T47D (cell line): ENCODE measurements around the gene ANKRD12.

ENCODE experiments used
- DNase-seq, 2 experiments: peaks; one replicate each; pipeline versions ENCODE4 v3.0.0 to v3.0.0-alpha.2; 2011 to 2012; ENCODE audit warnings: low read depth in 1 of 2, low spot score in 1 of 2
- JUND ChIP-seq: IDR thresholded peaks from 2 replicates; pipeline ENCODE4 v1.6.1; 2012; ENCODE audit warnings: low read depth
- in situ Hi-C: cut with HindIII; loops from 2 replicates; pipeline ENCODE4 v1.10.0; 2016; ENCODE audit warnings: low sequenced_read_pairs, low pct_unique_long_range_greater_than_20kb

Gene ANKRD12

GRCh38 chr18:9322744-9323143 lies 186.2 kb downstream of the ANKRD12 start:
- no peak for TF ChIP-seq JUND
- in situ Hi-C loops: no loop called here
- DNase-seq: no peak

DNA sequence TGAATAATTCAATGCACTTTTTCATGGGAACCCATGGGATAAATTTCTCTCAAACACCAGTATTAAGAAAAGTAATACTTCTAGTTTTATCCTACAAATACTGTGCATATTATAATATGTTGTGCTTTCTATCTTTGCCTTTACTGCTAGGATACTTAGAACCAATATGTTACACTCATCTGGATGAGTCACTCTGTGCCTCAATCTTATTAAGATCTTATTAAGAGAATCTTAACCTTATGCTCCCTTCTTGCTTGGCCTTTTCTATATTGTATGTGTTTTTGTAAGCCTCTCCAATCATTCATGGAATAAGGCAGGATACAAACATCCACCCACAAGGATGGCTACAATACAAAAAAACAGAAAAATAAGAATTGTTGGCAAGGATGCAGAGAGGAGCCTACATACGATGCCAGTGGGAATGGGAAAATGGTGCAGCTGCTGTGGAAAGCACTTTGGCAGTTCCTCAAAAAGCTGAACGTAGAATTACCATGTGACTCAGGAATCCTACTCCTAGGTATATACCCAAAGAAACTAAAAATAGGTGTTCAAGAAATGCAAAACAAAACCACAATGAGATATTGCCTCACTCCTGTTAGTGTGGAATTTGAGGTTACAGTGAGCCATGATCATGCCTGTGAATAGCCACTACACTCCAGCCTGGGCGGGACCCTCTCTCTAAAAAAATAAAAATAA lies 187.3 kb downstream of the ANKRD12 start:
- TF ChIP-seq JUND: no peak
- in situ Hi-C loops: no loop called here
- no peak for DNase-seq

DNA sequence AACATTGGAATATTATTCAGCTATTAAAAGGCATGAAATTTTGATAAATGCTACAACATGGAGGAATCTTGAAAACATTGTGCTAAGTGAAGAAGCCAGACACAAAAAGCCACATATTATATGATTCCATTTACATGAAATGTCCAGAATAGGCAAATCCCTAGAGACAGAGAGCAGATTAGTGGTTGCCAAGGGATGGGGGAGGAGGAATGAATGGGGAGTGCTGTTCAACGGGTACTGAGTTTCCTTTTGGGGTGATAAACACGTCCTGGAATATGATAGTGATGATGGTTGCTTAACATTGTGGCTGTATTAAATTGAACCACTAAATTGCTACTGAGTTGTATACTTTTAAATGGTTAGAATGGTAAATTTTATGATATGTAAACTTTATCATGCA lies 189.1 kb downstream of the ANKRD12 start:
- DNase-seq: no peak
- no peak for TF ChIP-seq JUND
- in situ Hi-C loops: no loop called here

DNA sequence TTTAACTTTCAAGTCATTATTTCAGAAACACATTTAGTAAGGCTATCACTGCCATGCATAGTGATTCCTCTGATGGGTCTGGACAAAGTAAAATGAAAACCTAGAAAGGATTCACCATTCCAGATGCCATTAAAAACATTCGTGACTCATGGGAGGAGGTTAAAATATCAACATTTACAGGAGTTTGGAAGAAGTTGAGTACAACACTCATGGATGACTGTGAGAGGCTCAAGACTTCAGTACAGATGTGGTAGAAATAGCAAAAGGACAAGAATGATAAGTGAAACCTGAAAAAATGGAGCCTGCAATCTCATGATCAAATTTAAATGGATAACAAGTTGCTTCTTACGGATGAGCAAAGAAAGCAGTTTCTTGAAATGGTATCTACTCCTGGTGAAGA lies 192.2 kb downstream of the ANKRD12 start:
- in situ Hi-C loops: no loop called here
- DNase-seq: no peak
- TF ChIP-seq JUND: no peak

DNA sequence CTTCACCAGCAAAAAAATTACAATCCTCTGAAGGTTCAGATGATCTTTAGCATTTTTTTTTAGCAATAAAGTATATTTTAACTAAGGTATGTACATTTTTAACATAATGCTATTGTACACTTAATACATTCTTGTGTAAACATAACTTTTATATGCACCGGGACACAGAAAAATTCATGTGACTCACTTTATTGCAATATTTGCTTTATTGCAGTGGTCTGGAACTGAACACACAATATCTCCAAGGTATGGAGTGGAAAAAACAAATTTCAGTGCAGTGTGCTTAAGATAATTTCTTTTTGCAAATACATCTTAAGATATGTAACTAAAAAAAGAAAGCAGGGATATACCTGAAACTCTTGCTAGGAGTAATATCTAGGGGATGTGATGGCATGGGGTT lies 192.9 kb downstream of the ANKRD12 start:
- in situ Hi-C loops: no loop called here
- no peak for DNase-seq
- TF ChIP-seq JUND: no peak

DNA sequence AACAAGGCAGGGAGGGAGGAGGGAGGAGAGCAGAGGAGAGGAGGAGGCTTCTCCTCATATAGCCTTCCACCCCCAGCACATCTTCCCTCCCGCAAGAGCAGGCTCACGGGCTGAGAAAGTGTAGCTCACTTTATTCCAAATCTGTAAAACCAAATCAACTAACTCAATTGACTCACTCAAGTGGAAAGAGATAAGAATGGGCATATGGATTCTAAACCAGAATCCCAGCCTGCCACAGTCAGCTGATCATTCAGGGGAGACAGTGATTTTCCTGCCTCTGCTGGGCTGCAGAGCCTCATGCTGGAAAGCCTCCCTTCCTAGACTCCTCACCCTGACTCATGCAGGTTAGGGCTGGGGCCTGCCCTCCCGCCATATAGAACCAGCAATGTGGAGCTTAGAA lies 193.8 kb downstream of the ANKRD12 start:
- in situ Hi-C loops: no loop called here
- TF ChIP-seq JUND: no peak
- no peak for DNase-seq

DNA sequence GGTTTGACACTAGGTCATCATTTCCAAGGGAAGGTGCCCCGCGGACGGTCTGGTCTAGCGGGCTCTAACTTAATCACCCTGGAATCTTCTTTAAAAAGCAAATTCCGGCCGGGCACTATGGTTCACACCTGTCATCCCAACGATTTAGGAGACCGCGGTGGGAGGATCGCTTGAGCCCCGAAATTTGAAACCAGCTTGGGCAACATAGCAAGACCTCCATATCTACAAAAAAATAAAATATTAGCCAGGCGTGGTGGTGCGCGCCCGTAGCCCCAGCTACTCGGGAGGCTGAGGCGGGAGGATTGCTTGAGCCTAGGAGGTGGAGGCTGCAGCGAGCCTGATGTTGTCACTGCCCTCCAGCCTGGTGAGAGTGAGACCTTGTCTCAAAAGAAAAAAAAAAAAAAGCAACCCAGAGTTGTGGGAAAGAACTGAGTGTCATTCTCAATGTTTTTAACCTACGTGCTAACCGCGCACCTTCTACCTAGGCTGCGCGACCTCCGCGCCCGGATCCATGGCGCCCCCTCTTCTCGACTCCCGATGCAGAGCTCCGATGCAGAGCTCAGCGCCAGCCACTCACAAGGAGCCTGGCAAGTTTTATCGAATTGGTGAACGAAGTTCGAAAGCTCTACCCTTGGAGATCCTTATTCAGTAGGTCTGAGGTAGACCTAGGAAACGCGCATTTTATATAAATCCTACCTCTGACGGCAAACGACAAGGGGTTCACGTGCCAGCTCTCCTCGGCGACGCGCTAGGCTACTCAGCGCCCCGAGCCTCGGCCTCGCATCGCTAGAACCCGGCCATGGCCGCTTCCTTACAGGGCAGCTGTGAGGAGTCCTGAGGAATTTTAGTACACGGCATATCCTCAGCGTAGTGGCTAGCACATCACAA lies 197.1 kb downstream of the ANKRD12 start:
- in situ Hi-C loops: no loop called here
- DNase-seq: peak in 1 of 2 experiments; percentile 13
- TF ChIP-seq JUND: no peak

- peak; percentile 72 to 93 for DNase-seq
- in situ Hi-C loops: no loop called here
These were observed 197.9 kb downstream of the ANKRD12 start, which contains the start of gene TWSG1 for GRCh38 chr18:9334329-9334972. Gene TWSG1, plus strand, starts transcription at chr18:9334773. Its CDS starts 2,457 bp downstream, at chr18:9337230.

DNA sequence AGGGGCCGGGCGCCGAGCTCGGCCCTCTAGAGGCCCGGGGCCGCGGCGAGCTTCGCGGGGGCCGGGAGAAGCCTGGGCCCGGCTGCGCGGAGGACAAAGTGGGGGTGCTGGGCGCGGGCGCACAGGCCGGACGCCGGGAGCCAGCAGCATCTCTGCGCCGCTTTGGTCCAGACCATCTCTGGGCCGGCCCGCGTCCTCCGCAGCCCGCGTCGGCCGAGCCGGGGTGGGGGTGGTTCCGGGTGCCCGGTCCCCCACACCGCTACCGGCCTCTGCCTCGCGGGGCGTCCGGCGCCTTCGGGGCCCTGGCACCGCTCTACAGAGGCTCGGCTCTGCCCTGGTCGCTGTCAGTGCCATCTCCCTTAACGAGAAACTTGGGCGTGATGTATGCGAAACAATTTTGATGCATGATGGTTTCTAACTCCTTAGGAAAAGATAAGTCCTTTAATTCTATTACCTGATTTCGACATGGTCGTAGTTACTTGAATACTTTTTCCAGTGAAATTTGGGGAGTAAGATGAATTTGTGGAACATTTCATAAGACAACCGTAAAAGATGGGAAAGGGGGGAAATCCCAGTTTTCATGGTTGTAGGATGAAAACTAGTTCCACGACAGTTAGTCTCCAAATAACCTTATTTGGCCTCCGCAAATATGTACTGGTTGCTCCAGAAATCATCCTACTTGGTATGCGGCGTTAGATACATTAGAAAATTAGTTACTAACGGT lies 198.6 kb downstream of the ANKRD12 start:
- in situ Hi-C loops: no loop called here
- DNase-seq: peak in 1 of 2 experiments; percentile 17
- no peak for TF ChIP-seq JUND

More at GRCh38 chr18:9334329-9334972, 197.9 kb downstream of the ANKRD12 start, which contains the start of gene TWSG1:
- no peak for TF ChIP-seq JUND
